ENCODE data around the gene PPP4R1.

GRCh38 chr18:9587924-9588323 lies 26.4 kb downstream of the PPP4R1 start:
- no peak for TF ChIP-seq CTCF (IDR thresholded peaks at IDR 0.05)
- no peak for TF ChIP-seq POLR2A (IDR thresholded peaks at IDR 0.05)
